KOPT-K1 (cell line): ENCODE measurements around the gene E2F4.

Experiments
- H3K27ac ChIP-seq: fragments of 200-600 bp; sonication (generic); 2 replicates; pipeline ENCODE4 v1.5.1; 2016; ENCODE audit warnings: antibody characterized with exemption, mild to moderate bottlenecking, low read depth, low read length; ENCODE audit not compliant: poor library complexity, severe bottlenecking
- H3K36me3 ChIP-seq: fragments of 200-600 bp; sonication (generic); 2 replicates; pipeline ENCODE4 v1.5.1; 2017; ENCODE audit warnings: antibody characterized with exemption, mild to moderate bottlenecking, low read length, moderate library complexity; ENCODE audit not compliant: insufficient read depth
- H3K9me3 ChIP-seq: fragments of 200-600 bp; sonication (generic); 2 replicates; pipeline ENCODE4 v1.5.1; 2017; ENCODE audit warnings: antibody characterized with exemption, low read length, mild to moderate bottlenecking; ENCODE audit not compliant: insufficient read depth, poor library complexity, severe bottlenecking

The E2F4 gene

GRCh38 chr16:67247192-67248072, 55.5 kb downstream of the E2F4 start, which contains the start of gene FHOD1:
FHOD1 (minus strand) TSS chr16:67247481; CDS start chr16:67247410, 71 bp downstream.
- Histone ChIP-seq H3K27ac (peak within 1 kb of the TSS; percentile 61), H3K9me3 (no peaks in the 10 kb centered on the region), H3K36me3 (no peaks in the 10 kb centered on the region)

GRCh38 chr16:67248073-67248400, 56.1 kb downstream of the E2F4 start:
- peak overlapping the region; percentile 61 for H3K27ac ChIP-seq
- H3K9me3 ChIP-seq = no peaks in the 10 kb centered on the region
- H3K36me3 ChIP-seq = no peaks in the 10 kb centered on the region
